Measurements from ENCODE around the gene POLR2B.
"Not testable (repeated sequence)": the region's sequence is repeated elsewhere in the genome, so short reads cannot be mapped to it uniquely, and the experiment has no call there.

The POLR2B gene

GRCh38 chr4:57051095-57051494 is 72.4 kb downstream of the POLR2B start:
- Histone ChIP-seq H3K4me1 (ENCODE audit: control insufficient read depth, insufficient read depth, low read length) (no peaks in the 10 kb centered on the region), H3K27ac (ENCODE audit: low read length) (no peak overlapping the region), H3K9me3 (ENCODE audit: control insufficient read depth, insufficient read depth, low read length) (no peaks in the 10 kb centered on the region), H3K27me3 (ENCODE audit: control insufficient read depth, insufficient read depth, low read length) (no peaks in the 10 kb centered on the region), H3K4me3 (ENCODE audit: low read length) (no peak overlapping the region), H3K36me3 (ENCODE audit: control insufficient read depth, insufficient read depth, low read length) (no peaks in the 10 kb centered on the region)
- WGBS (ENCODE audit: insufficient coverage, insufficient read length), result no CpG with 5 or more reads among the region's 3 CpGs
- DNase-seq (ENCODE audit: low read depth, low spot score), result no peak

DNA sequence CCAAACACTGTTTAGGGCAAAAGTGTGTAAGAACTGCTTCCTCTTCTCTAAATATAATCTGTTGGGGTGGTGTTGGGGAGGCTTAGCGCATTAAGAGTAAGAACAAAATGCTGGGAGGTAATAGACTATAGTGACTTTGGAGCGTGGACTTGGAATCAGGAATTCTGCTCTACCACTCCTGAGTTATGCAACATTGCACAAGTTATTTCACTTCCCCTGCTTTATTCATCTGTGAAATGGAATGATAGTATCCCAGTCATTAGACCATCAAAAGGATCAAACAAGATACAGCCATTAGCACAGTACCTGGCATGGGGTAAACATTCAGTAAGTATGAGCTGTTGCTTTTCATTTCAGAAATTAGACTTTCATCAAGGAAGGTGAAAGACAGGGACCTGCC is 72.8 kb downstream of the POLR2B start:
- Histone ChIP-seq H3K27me3 (ENCODE audit: control insufficient read depth, insufficient read depth, low read length) (no peaks in the 10 kb centered on the region), H3K36me3 (ENCODE audit: control insufficient read depth, insufficient read depth, low read length) (no peaks in the 10 kb centered on the region), H3K27ac (ENCODE audit: low read length) (no peak overlapping the region), H3K4me3 (ENCODE audit: low read length) (no peak overlapping the region), H3K9me3 (ENCODE audit: control insufficient read depth, insufficient read depth, low read length) (no peaks in the 10 kb centered on the region), H3K4me1 (ENCODE audit: control insufficient read depth, insufficient read depth, low read length) (no peaks in the 10 kb centered on the region)
- WGBS (ENCODE audit: insufficient coverage, insufficient read length), result no CpG with 5 or more reads among the region's 2 CpGs
- DNase-seq (ENCODE audit: low read depth, low spot score), result no peak

GRCh38 chr4:57053508-57053907 is 74.8 kb downstream of the POLR2B start:
- Histone ChIP-seq H3K27ac (ENCODE audit: low read length) (no peak overlapping the region), H3K27me3 (ENCODE audit: control insufficient read depth, insufficient read depth, low read length) (no peaks in the 10 kb centered on the region), H3K36me3 (ENCODE audit: control insufficient read depth, insufficient read depth, low read length) (no peaks in the 10 kb centered on the region), H3K4me3 (ENCODE audit: low read length) (no peak overlapping the region), H3K4me1 (ENCODE audit: control insufficient read depth, insufficient read depth, low read length) (no peaks in the 10 kb centered on the region), H3K9me3 (ENCODE audit: control insufficient read depth, insufficient read depth, low read length) (no peaks in the 10 kb centered on the region)
- DNase-seq (ENCODE audit: low read depth, low spot score), result no peak
- no CpG with 5 or more reads among the region's 5 CpGs for WGBS (ENCODE audit: insufficient coverage, insufficient read length)

DNA sequence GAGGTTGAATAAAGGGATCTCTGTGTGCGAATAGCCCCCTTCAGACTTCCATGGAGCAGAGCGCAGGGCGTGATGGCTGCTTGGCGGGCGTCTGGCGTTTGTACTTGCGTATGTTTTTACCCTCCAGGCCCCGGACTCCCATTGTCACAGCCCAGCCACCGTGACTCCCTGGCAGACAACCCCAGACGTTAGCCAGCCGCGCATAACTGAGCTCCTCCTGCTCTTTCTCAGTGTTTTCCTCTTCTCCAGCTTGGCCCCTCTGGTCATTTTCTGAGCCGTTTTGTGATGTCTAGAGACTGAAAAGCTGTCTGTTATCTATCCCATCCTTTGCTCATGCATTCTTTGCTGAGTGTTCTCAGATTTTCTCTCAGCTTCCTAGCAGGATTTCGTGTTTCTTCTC is 77.2 kb downstream of the POLR2B start:
- Histone ChIP-seq H3K9me3 (ENCODE audit: control insufficient read depth, insufficient read depth, low read length) (no peaks in the 10 kb centered on the region), H3K36me3 (ENCODE audit: control insufficient read depth, insufficient read depth, low read length) (no peaks in the 10 kb centered on the region), H3K27ac (ENCODE audit: low read length) (no peak overlapping the region), H3K4me3 (ENCODE audit: low read length) (no peak overlapping the region), H3K4me1 (ENCODE audit: control insufficient read depth, insufficient read depth, low read length) (no peaks in the 10 kb centered on the region), H3K27me3 (ENCODE audit: control insufficient read depth, insufficient read depth, low read length) (no peaks in the 10 kb centered on the region)
- WGBS (ENCODE audit: insufficient coverage, insufficient read length), result no CpG with 5 or more reads among the region's 14 CpGs
- DNase-seq (ENCODE audit: low read depth, low spot score), result no peak

DNA sequence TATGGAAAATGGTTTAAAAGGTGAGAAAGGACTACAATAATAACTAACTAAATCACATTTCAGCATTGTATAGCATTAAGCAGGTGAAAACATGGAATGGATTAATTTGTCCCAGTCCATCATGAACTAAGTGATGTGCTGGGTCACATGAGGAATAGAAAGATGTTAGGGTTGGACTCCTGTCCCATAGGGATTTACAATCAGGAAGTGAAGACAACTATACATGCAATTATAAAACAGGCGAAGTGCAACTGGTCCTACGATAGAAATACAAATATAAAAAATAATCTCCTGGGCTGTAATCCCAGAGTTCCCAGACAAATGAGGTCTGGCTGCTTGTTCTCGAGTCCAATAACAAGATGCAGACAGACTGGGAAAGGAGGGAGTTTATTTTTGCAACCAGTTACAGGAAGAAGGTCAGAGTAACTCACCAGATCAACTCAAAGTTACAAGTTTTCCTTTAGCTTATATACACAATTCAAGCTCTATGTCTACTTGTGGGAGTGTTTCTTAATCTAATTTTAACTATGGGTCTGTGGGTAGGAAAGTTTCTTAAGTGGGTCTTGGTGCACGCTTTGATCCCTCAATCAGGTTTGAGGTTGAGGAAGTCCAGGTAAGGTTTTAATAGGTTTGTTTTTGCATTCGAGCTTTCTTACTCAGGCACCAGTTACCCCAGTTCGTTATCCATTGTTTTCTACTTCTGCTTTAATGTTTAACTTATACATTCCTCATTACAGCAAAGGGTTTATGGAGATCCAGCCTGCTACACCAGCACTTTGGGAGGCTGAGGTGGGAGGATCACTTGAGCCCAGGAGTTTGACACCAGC is 81.4 kb downstream of the POLR2B start:
- H3K9me3 ChIP-seq (ENCODE audit: control insufficient read depth, insufficient read depth, low read length), result no peaks in the 10 kb centered on the region
- H3K27ac ChIP-seq (ENCODE audit: low read length), result no peak overlapping the region
- no peaks in the 10 kb centered on the region for H3K4me1 ChIP-seq (ENCODE audit: control insufficient read depth, insufficient read depth, low read length)
- H3K36me3 ChIP-seq (ENCODE audit: control insufficient read depth, insufficient read depth, low read length), result no peaks in the 10 kb centered on the region
- H3K27me3 ChIP-seq (ENCODE audit: control insufficient read depth, insufficient read depth, low read length), result no peaks in the 10 kb centered on the region
- no peak overlapping the region for H3K4me3 ChIP-seq (ENCODE audit: low read length)
- no CpG with 5 or more reads among the region's 6 CpGs for WGBS (ENCODE audit: insufficient coverage, insufficient read length)
- DNase-seq (ENCODE audit: low read depth, low spot score), result no peak

DNA sequence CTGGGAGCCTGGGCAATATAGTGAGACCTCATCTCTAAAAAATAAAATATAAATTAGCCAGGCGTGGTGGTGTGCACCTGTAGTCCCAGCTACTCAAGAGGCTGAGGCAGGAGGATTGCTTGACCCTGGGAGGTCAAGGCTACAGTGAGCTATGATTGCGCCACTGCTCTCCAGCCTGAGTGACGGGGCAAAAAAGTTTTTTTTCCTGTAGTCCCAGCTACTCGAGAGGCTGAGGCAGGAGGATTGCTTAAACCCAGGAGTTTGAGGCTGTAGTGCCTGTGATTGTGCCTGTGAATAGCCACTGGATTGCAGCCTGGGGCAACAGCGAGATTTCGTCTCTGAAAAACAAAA is 82.0 kb downstream of the POLR2B start:
- H3K4me1 ChIP-seq (ENCODE audit: control insufficient read depth, insufficient read depth, low read length); H3K9me3 ChIP-seq (ENCODE audit: control insufficient read depth, insufficient read depth, low read length); DNase-seq (ENCODE audit: low read depth, low spot score); H3K27ac ChIP-seq (ENCODE audit: low read length); H3K27me3 ChIP-seq (ENCODE audit: control insufficient read depth, insufficient read depth, low read length); H3K4me3 ChIP-seq (ENCODE audit: low read length); H3K36me3 ChIP-seq (ENCODE audit: control insufficient read depth, insufficient read depth, low read length): not testable (repeated sequence)
- WGBS (ENCODE audit: insufficient coverage, insufficient read length), result no CpG with 5 or more reads among the region's 6 CpGs

- H3K9me3 ChIP-seq (ENCODE audit: control insufficient read depth, insufficient read depth, low read length), result no peaks in the 10 kb centered on the region
- no CpG with 5 or more reads among the region's 5 CpGs for WGBS (ENCODE audit: insufficient coverage, insufficient read length)
- H3K4me1 ChIP-seq (ENCODE audit: control insufficient read depth, insufficient read depth, low read length), result no peaks in the 10 kb centered on the region
- DNase-seq (ENCODE audit: low read depth, low spot score), result no peak
- no peak overlapping the region for H3K4me3 ChIP-seq (ENCODE audit: low read length)
- H3K27me3 ChIP-seq (ENCODE audit: control insufficient read depth, insufficient read depth, low read length), result no peaks in the 10 kb centered on the region
- H3K36me3 ChIP-seq (ENCODE audit: control insufficient read depth, insufficient read depth, low read length), result no peaks in the 10 kb centered on the region
- H3K27ac ChIP-seq (ENCODE audit: low read length), result no peak overlapping the region
Measured at GRCh38 chr4:57061395-57061794, 82.7 kb downstream of the POLR2B start.

DNA sequence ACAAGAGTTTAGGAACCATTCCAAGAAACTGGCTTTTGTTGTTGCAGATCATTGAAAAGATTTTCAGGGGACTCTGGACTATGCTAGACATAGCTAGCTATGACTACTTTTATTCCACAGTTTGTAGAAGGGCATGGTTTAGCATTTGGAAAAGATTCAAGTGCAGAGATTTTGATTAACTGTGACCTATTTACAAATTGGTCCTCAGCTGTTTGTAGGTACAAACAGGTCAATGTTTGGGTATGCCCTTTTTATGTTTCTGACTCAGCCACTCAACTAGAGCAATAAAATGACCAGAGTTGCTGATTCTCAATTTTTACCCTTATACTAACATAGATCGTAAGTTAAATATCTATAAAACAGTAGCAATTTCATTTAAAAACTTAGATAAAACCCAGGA is 84.8 kb downstream of the POLR2B start:
- H3K4me1 ChIP-seq (ENCODE audit: control insufficient read depth, insufficient read depth, low read length), result no peaks in the 10 kb centered on the region
- no peak overlapping the region for H3K4me3 ChIP-seq (ENCODE audit: low read length)
- WGBS (ENCODE audit: insufficient coverage, insufficient read length), result no CpG with 5 or more reads among the region's 1 CpG
- H3K27me3 ChIP-seq (ENCODE audit: control insufficient read depth, insufficient read depth, low read length), result no peaks in the 10 kb centered on the region
- no peak for DNase-seq (ENCODE audit: low read depth, low spot score)
- no peaks in the 10 kb centered on the region for H3K36me3 ChIP-seq (ENCODE audit: control insufficient read depth, insufficient read depth, low read length)
- H3K27ac ChIP-seq (ENCODE audit: low read length), result no peak overlapping the region
- no peaks in the 10 kb centered on the region for H3K9me3 ChIP-seq (ENCODE audit: control insufficient read depth, insufficient read depth, low read length)

GRCh38 chr4:57064120-57064519 is 85.4 kb downstream of the POLR2B start:
- Histone ChIP-seq H3K36me3 (ENCODE audit: control insufficient read depth, insufficient read depth, low read length) (no peaks in the 10 kb centered on the region), H3K27ac (ENCODE audit: low read length) (no peak overlapping the region), H3K27me3 (ENCODE audit: control insufficient read depth, insufficient read depth, low read length) (no peaks in the 10 kb centered on the region), H3K4me1 (ENCODE audit: control insufficient read depth, insufficient read depth, low read length) (no peaks in the 10 kb centered on the region), H3K9me3 (ENCODE audit: control insufficient read depth, insufficient read depth, low read length) (no peaks in the 10 kb centered on the region), H3K4me3 (ENCODE audit: low read length) (no peak overlapping the region)
- no peak for DNase-seq (ENCODE audit: low read depth, low spot score)
- WGBS (ENCODE audit: insufficient coverage, insufficient read length), result no CpG with 5 or more reads among the region's 2 CpGs

DNA sequence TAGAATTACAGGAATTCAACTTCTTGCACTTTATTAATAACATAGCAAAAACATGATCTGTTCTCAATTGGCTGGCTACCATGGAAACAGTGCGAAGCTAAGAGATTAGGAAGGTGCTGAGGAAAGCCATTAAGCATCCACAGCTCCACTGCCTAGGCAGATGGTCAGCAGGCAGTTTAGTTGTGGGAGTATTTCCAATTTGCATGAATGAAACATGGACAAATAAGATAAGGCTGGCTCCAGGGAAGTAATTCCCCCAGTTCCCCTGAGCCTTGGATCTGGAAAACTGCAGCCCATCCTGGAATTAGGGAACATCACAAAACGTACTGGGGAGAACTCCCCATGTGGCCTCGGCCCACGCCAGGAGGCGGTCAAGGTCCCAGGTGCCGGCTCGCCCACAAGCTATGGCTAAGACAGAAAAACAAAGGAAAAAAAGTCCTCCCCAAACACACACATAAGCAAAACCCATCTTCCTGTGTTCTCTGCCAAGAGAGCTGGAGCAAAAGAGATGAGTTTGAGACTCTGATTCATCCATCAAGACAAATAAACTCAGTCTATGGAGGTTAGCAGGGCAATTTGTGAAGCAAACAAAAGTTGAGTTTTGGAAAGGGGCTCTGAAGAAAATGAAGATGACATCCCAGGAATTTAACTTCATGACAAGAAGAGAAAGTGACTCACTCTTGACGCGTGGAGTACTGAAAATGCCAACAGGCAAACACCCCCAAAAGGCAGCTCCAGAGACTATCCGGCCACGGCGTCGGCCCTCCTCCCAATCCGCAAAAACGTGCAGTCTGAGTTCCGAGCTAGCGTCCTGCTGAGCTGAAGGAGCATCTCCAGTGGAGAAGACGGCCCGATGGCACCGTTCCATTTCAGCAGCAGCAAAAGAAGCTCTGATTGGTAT is 86.4 kb downstream of the POLR2B start:
- no peaks in the 10 kb centered on the region for H3K9me3 ChIP-seq (ENCODE audit: control insufficient read depth, insufficient read depth, low read length)
- no peaks in the 10 kb centered on the region for H3K27me3 ChIP-seq (ENCODE audit: control insufficient read depth, insufficient read depth, low read length)
- H3K36me3 ChIP-seq (ENCODE audit: control insufficient read depth, insufficient read depth, low read length), result no peaks in the 10 kb centered on the region
- H3K27ac ChIP-seq (ENCODE audit: low read length), result no peak overlapping the region
- H3K4me1 ChIP-seq (ENCODE audit: control insufficient read depth, insufficient read depth, low read length), result no peaks in the 10 kb centered on the region
- no peak overlapping the region for H3K4me3 ChIP-seq (ENCODE audit: low read length)
- no CpG with 5 or more reads among the region's 20 CpGs for WGBS (ENCODE audit: insufficient coverage, insufficient read length)
- DNase-seq (ENCODE audit: low read depth, low spot score), result no peak

Data from iPS DF 6.9 (cell line).